Peyer's patch (tissue), 4 donors: ENCODE results near the gene KIF11.
"Not testable (repeated sequence)": the region's sequence is repeated elsewhere in the genome, so short reads cannot be mapped to it uniquely, and the experiment has no call there.

Experiments
- POLR2A ChIP-seq, 2 donors: fragments of 450-650 bp; IDR thresholded peaks; one replicate each; pipeline ENCODE4 v1.5.1; 2017; ENCODE audit warnings: antibody characterized with exemption in 2 of 2, mild to moderate bottlenecking in 2 of 2, moderate library complexity in 2 of 2
- TF ChIP-seq, protein P1 (sequence below), 6 experiments: fragments of 450-650 bp in 4 of 6; fragments of 200-600 bp in 2 of 6; sonication (generic) in 1 of 6; IDR thresholded peaks; one replicate each; pipeline ENCODE4 v1.5.1; 2017 to 2019; ENCODE audit warnings: antibody characterized with exemption in 6 of 6, mild to moderate bottlenecking in 3 of 6, moderate library complexity in 1 of 6

DNA sequence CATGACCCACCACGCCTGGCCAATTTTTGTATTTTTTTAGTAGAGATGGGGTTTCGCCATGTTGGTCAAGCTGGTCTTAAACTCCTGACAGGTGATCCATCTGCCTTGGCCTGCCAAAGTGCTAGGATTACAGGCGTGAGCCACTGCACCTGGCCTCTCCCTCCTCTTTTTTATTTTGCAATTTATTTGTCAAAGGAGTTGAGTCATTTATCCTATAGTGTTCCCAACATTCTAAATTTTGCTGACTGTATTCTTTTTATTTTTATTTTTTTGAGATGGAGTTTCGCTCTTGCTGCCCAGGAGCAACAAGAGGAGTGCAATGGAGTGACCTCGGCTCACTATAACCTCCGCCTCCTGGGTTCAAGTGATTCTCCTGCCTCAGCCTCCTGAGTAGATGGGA lies 10.6 kb upstream of the KIF11 start:
- TF ChIP-seq, protein P1, sequence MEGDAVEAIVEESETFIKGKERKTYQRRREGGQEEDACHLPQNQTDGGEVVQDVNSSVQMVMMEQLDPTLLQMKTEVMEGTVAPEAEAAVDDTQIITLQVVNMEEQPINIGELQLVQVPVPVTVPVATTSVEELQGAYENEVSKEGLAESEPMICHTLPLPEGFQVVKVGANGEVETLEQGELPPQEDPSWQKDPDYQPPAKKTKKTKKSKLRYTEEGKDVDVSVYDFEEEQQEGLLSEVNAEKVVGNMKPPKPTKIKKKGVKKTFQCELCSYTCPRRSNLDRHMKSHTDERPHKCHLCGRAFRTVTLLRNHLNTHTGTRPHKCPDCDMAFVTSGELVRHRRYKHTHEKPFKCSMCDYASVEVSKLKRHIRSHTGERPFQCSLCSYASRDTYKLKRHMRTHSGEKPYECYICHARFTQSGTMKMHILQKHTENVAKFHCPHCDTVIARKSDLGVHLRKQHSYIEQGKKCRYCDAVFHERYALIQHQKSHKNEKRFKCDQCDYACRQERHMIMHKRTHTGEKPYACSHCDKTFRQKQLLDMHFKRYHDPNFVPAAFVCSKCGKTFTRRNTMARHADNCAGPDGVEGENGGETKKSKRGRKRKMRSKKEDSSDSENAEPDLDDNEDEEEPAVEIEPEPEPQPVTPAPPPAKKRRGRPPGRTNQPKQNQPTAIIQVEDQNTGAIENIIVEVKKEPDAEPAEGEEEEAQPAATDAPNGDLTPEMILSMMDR (IDR thresholded peaks at IDR 0.05): not testable (repeated sequence)
- not testable (repeated sequence) for TF ChIP-seq POLR2A (IDR thresholded peaks at IDR 0.05)
